HG03571 (cell line): Measurements from ENCODE around the gene RBP5.

Experiments used
- ATAC-seq: cut with Tn5 transposase; IDR thresholded peaks from one replicate; pipeline ENCODE4 v1.9.1; 2021; ENCODE audit not compliant: unreplicated experiment

Gene RBP5

DNA sequence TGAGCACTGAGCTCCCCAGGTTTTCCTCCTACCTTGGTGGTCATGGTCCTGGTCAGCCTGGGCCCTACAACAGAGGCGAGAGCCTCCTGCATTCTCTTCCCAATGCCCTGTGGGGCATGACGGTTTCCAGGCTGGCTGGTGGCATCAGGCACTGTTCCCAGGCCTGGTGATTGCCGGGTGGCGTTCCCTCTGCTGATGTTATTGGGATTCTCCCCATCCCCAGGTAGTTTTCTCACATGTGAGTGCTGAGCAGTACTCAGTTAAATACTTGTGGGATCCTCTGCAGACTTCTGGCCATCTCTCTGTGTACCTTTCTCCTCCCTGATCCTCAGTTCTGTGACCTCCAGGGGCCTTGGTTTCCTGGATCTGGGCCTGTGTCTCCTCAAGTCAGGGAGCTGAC is 52.2 kb downstream of the RBP5 start:
- ATAC-seq = no peak

DNA sequence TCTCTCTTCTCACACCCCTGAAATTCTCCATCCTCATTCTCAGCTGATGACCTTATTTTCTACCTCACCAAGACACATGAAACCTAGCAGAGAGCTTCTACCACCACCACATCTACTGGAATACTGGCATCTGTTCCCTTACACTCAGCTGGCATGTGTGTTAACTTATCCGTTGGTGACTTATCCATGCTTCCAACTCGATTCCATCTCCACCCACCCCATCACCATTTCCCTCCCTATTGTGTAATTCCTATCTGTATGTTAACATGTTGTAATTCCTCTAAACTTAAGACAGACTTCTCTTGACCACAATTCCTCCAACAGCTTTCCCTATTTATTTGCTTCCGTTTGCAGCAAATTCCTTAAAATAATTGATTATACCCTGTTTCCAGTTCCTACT is 52.8 kb downstream of the RBP5 start:
- no peak for ATAC-seq

DNA sequence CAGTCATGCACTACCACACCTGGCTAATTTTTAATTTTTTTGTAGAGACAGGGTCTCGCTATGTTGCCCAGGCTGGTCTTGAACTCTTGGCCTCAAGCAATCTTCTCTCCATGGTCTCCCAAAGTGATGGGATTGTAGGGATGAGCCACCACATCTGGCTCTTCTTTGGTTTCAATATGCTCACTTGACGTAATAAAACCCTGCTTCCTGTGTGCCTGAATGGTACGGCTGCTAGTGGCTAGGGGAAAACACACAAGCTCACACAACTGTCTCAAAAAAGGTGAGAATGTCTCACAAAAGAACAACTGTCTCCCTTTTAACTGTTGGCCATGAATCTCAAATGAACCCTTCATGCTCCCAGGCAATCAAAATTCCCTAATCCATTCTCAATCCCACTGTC is 53.2 kb downstream of the RBP5 start:
- ATAC-seq = no peak

DNA sequence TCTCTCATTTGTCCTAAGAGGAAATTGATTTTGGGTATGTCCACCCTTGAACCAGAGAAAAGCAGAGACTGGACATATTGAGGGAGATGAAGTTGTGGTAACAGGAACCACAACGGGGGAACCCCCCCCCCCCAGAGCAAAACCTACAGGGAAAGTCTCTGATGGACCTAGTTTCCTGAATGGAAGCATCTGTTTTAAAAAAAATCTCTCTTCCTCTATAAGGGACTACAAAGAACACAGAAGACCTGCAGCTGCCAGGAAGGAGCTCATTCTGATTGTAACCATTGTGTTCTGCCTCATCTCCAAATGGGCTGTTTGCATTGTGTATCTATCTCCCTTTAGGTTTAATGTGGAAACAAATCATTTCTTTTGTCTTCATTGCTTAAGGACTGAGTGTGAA is 54.7 kb downstream of the RBP5 start:
- no peak for ATAC-seq
